ENCODE measurements around the gene PTBP3.
A peak's percentile ranks its signal among the peaks of the same experiment; 100 is the strongest.

The PTBP3 gene

DNA sequence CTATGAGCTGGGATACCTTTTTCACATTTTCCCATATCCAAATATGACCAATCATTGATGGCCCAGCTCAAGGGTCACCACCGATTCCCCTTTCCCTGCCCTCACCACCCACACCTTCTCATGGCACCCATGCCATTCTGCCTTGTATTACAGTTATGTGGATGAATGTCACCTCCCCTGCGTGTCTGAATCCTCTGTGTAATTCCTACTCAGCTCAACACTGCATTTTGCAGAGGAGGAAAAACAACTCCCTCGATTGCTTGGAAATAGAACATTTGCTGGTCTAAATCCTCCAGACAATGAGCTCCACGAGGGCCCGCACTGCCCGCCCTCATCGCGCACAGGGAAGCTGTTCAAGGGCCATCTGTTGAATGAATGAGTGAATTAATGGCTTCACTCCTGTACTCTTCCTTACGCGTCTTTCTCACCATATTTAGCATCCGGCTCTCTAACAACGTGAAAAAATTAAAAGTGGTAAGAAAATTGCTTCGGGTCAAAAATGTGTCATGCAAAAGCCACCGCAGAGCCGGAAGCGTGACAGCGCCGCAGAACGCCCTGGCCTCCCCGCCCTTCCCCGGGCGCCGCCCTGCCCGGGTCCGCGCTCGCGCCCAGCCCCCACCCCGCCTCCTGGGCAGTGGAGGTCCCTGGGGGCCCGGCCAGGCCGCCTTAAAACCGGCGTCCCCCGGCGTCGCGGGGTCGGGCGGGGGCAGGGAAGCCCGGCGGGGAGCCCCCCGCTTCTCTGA lies 159.0 kb downstream of the PTBP3 start:
- Histone ChIP-seq H3K4me1 (ENCODE audit: insufficient read depth, low read length, severe bottlenecking) (peaks cover 18% of the 10 kb centered on the region), H3K27me3 (ENCODE audit: insufficient read depth, low read length) (no peaks in the 10 kb centered on the region), H3K9me3 (ENCODE audit: low read length) (no peaks in the 10 kb centered on the region), H3K27ac (ENCODE audit: low read depth, low read length, poor library complexity, severe bottlenecking) (peak overlapping the region; percentile 23), H3F3A (ENCODE audit: insufficient read depth, low read length) (no peaks in the 10 kb centered on the region), H2AFZ (ENCODE audit: low read length) (0 out of 2 replicates have a peak overlapping the region, but pooled peaks have one; percentile 7), H3K4me3 (ENCODE audit: low read depth, low read length, poor library complexity, severe bottlenecking) (peak overlapping the region; percentile 68), H3K79me2 (ENCODE audit: insufficient read depth, low read length) (no peaks in the 10 kb centered on the region), H4K20me1 (ENCODE audit: insufficient read depth, low read length) (no peaks in the 10 kb centered on the region), H3K4me2 (ENCODE audit: low read length) (peak overlapping the region; percentile 85), H3K9ac (ENCODE audit: low read length) (peak overlapping the region; percentile 66), H3K9me2 (ENCODE audit: low read depth, low read length) (no peaks in the 10 kb centered on the region), H3K36me3 (ENCODE audit: insufficient read depth, low read length) (no peaks in the 10 kb centered on the region)
- TF ChIP-seq EZH2 (IDR thresholded peaks at IDR 0.05; ENCODE audit: borderline replicate concordance, low read length), result no peak
- TF ChIP-seq, protein P1, sequence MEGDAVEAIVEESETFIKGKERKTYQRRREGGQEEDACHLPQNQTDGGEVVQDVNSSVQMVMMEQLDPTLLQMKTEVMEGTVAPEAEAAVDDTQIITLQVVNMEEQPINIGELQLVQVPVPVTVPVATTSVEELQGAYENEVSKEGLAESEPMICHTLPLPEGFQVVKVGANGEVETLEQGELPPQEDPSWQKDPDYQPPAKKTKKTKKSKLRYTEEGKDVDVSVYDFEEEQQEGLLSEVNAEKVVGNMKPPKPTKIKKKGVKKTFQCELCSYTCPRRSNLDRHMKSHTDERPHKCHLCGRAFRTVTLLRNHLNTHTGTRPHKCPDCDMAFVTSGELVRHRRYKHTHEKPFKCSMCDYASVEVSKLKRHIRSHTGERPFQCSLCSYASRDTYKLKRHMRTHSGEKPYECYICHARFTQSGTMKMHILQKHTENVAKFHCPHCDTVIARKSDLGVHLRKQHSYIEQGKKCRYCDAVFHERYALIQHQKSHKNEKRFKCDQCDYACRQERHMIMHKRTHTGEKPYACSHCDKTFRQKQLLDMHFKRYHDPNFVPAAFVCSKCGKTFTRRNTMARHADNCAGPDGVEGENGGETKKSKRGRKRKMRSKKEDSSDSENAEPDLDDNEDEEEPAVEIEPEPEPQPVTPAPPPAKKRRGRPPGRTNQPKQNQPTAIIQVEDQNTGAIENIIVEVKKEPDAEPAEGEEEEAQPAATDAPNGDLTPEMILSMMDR (IDR thresholded peaks at IDR 0.05; ENCODE audit: low read length), result no peak

DNA sequence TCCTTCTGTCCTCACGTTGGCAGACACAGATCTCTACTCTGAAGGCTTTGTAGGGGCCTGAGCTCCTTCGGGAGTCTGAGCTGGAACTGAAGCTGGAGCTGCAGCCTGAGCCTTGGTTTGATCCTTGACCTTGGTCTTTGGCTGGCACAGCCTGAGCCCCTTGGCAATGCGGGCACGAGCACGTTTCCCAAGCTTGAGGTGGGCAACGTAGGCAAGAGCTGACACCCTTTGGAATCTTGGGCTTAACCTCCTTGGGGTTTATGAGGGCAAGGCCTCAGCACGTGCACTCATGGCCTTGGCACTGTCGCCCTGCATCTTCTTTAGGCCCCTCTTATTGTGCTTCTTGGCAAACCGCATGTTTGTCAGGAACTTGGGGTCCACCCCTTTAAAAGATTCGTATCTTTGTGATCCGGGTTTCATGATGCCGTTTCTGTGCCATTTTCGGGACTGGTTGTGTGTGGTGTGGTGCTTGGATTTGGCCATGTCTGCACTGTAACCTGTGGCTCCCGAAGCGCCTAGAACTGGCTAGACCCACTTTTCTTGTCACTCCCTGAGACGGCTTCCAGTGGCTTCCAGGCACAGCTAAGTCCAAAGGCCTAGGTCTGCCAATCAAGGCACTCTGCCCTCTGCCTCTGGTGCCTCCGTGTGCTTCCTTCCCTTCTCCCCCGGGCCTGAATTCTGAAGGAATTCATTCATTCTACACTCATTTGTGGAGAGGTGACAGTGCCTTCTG lies 159.8 kb downstream of the PTBP3 start:
- Histone ChIP-seq H3K4me1 (ENCODE audit: insufficient read depth, low read length, severe bottlenecking) (peaks cover 19% of the 10 kb centered on the region), H2AFZ (ENCODE audit: low read length) (no peak overlapping the region), H3K36me3 (ENCODE audit: insufficient read depth, low read length) (no peaks in the 10 kb centered on the region), H3K9me2 (ENCODE audit: low read depth, low read length) (no peaks in the 10 kb centered on the region), H3K9me3 (ENCODE audit: low read length) (no peaks in the 10 kb centered on the region), H3K27ac (ENCODE audit: low read depth, low read length, poor library complexity, severe bottlenecking) (peak overlapping the region; percentile 23), H4K20me1 (ENCODE audit: insufficient read depth, low read length) (no peaks in the 10 kb centered on the region), H3F3A (ENCODE audit: insufficient read depth, low read length) (no peaks in the 10 kb centered on the region), H3K79me2 (ENCODE audit: insufficient read depth, low read length) (no peaks in the 10 kb centered on the region), H3K27me3 (ENCODE audit: insufficient read depth, low read length) (no peaks in the 10 kb centered on the region), H3K4me3 (ENCODE audit: low read depth, low read length, poor library complexity, severe bottlenecking) (peak overlapping the region; percentile 68), H3K9ac (ENCODE audit: low read length) (peak overlapping the region; percentile 66; the same call in 1 of the 2 replicates), H3K4me2 (ENCODE audit: low read length) (peak overlapping the region; percentile 85)
- TF ChIP-seq, protein P1 (IDR thresholded peaks at IDR 0.05; ENCODE audit: low read length), result no peak
- TF ChIP-seq EZH2 (IDR thresholded peaks at IDR 0.05; ENCODE audit: borderline replicate concordance, low read length), result no peak

DNA sequence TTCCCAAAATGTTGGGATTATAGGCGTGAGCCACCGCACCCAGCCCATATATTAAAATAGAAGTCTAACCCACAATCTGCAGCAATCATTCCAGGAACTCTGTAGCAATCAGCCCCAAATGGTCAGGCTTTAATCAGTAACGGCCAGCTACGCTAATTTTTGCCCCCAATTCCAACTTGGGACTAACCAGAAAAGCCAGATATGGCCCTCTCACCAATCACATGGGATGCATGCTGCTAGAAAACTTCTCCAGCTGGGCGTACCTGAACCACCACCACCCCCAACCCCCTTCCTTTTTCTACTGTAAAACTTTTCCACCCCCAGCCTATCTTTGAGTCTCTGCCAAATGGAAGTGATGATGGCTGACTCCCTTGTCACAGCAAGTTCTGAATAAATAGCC lies 162.5 kb downstream of the PTBP3 start:
- H4K20me1 ChIP-seq (ENCODE audit: insufficient read depth, low read length), result no peaks in the 10 kb centered on the region
- H3K36me3 ChIP-seq (ENCODE audit: insufficient read depth, low read length), result no peaks in the 10 kb centered on the region
- H3K79me2 ChIP-seq (ENCODE audit: insufficient read depth, low read length), result no peaks in the 10 kb centered on the region
- no peaks in the 10 kb centered on the region for H3K9me3 ChIP-seq (ENCODE audit: low read length)
- no peaks in the 10 kb centered on the region for H3K9me2 ChIP-seq (ENCODE audit: low read depth, low read length)
- no peak overlapping the region for H3K4me3 ChIP-seq (ENCODE audit: low read depth, low read length, poor library complexity, severe bottlenecking)
- no peak overlapping the region for H3K9ac ChIP-seq (ENCODE audit: low read length)
- H3K27ac ChIP-seq (ENCODE audit: low read depth, low read length, poor library complexity, severe bottlenecking), result no peak overlapping the region
- H3K4me1 ChIP-seq (ENCODE audit: insufficient read depth, low read length, severe bottlenecking), result peaks cover 33% of the 10 kb centered on the region
- no peaks in the 10 kb centered on the region for H3F3A ChIP-seq (ENCODE audit: insufficient read depth, low read length)
- H2AFZ ChIP-seq (ENCODE audit: low read length), result no peak overlapping the region
- no peaks in the 10 kb centered on the region for H3K27me3 ChIP-seq (ENCODE audit: insufficient read depth, low read length)
- TF ChIP-seq, protein P1 (IDR thresholded peaks at IDR 0.05; ENCODE audit: low read length), result no peak
- no peak for TF ChIP-seq EZH2 (IDR thresholded peaks at IDR 0.05; ENCODE audit: borderline replicate concordance, low read length)
- H3K4me2 ChIP-seq (ENCODE audit: low read length), result no peak overlapping the region
